WTC11 (cell line): ENCODE data around the gene LGALS12. TPM values are rescaled to one million over a fixed set of nuclear protein-coding genes. Genes with fewer than 3 reads are reported as not detected.

ENCODE experiments used
- ATAC-seq: fragments of 200-7000 bp; cut with Tn5 transposase; 2 replicates; pipeline ENCODE4 v1.10.0; 2021; ENCODE audit warnings: mild to moderate bottlenecking, moderate library complexity
- CTCF ChIA-PET: fragments of 300-600 bp; sonication (Branson Sonifier 250); formaldehyde crosslinking; loops from one replicate; lab custom pipeline; 2021; ENCODE audit warnings: antibody characterized with exemption; lab: Charles Lee
- POLR2A ChIA-PET: fragments of 350-600 bp; sonication (Branson Sonifier 250); formaldehyde crosslinking; loops from one replicate; lab custom pipeline; 2021; ENCODE audit warnings: antibody characterized with exemption; lab: Charles Lee
- DNase-seq: peaks from one replicate; pipeline ENCODE4 v3.0.0; 2021; ENCODE audit warnings: low spot score
- H3K27ac Mint-ChIP-seq: 2 replicates; pipeline ENCODE4 v1.8.0; 2021; ENCODE audit warnings: mixed read lengths
- H3K27me3 Mint-ChIP-seq: 2 replicates; pipeline ENCODE4 v1.8.0; 2021; ENCODE audit warnings: low read depth, mild to moderate bottlenecking, moderate library complexity, mixed read lengths
- H3K36me3 Mint-ChIP-seq: 2 replicates; pipeline ENCODE4 v1.8.0; 2021; ENCODE audit warnings: mixed read lengths
- H3K4me1 Mint-ChIP-seq: 2 replicates; pipeline ENCODE4 v1.8.0; 2022; ENCODE audit warnings: mixed read lengths
- H3K4me3 Mint-ChIP-seq: 2 replicates; pipeline ENCODE4 v1.8.0; 2021; ENCODE audit warnings: mild to moderate bottlenecking, moderate library complexity, mixed read lengths
- H3K9me3 Mint-ChIP-seq: 2 replicates; pipeline ENCODE4 v1.8.0; 2021; ENCODE audit warnings: mixed read lengths
- AR ChIP-seq: fragments of 250-450 bp; sonication (Bioruptor Pico); IDR thresholded peaks from 2 replicates; pipeline ENCODE4 v1.9.0; 2021; ENCODE audit warnings: mild to moderate bottlenecking
- ATF2 ChIP-seq: sonication (generic); formaldehyde crosslinking; IDR thresholded peaks from 2 replicates; pipeline ENCODE4 v1.8.1; 2022; ENCODE audit warnings: low read depth, missing genetic modification reagents, borderline replicate concordance
- CREB1 ChIP-seq: sonication (generic); formaldehyde crosslinking; IDR thresholded peaks from 2 replicates; pipeline ENCODE4 v1.8.0; 2023; ENCODE audit warnings: mild to moderate bottlenecking, missing genetic modification reagents
- CTCF ChIP-seq: fragments of 200-600 bp; IDR thresholded peaks from 2 replicates; pipeline ENCODE4 v1.8.0; 2022; ENCODE audit warnings: antibody characterized with exemption
- EMX1 ChIP-seq: fragments of 250-450 bp; sonication (Bioruptor Pico); IDR thresholded peaks from 2 replicates; pipeline ENCODE4 v1.8.0; 2021; ENCODE audit warnings: mild to moderate bottlenecking
- FOXP1 ChIP-seq: sonication (generic); formaldehyde crosslinking; IDR thresholded peaks from 2 replicates; pipeline ENCODE4 v1.8.0; 2022; ENCODE audit warnings: missing genetic modification reagents, mild to moderate bottlenecking, moderate library complexity, borderline replicate concordance
- FOXP4 ChIP-seq: sonication (generic); formaldehyde crosslinking; IDR thresholded peaks from 2 replicates; pipeline ENCODE4 v1.8.0; 2022; ENCODE audit warnings: mild to moderate bottlenecking, missing genetic modification reagents
- MLX ChIP-seq: sonication (generic); formaldehyde crosslinking; IDR thresholded peaks from 2 replicates; pipeline ENCODE4 v1.8.1; 2023; ENCODE audit warnings: mild to moderate bottlenecking, missing genetic modification reagents, moderate library complexity
- MXD4 ChIP-seq: fragments of 250-450 bp; sonication (Bioruptor Pico); IDR thresholded peaks from 2 replicates; pipeline ENCODE4 v1.8.0; 2021; ENCODE audit warnings: mild to moderate bottlenecking, moderate library complexity, borderline replicate concordance
- NR1H2 ChIP-seq: sonication (generic); formaldehyde crosslinking; IDR thresholded peaks from 2 replicates; pipeline ENCODE4 v1.9.0; 2021; ENCODE audit warnings: mild to moderate bottlenecking, moderate library complexity, missing genetic modification reagents
- NR3C1 ChIP-seq: sonication (generic); formaldehyde crosslinking; conservative IDR thresholded peaks from 2 replicates; pipeline ENCODE4 v1.8.1; 2023; ENCODE audit warnings: low read depth, mild to moderate bottlenecking, missing genetic modification reagents
- ZBTB21 ChIP-seq: sonication (generic); formaldehyde crosslinking; IDR thresholded peaks from 2 replicates; pipeline ENCODE4 v1.8.1; 2023; ENCODE audit warnings: mild to moderate bottlenecking, missing genetic modification reagents, borderline replicate concordance
- ZBTB43 ChIP-seq: sonication (generic); formaldehyde crosslinking; IDR thresholded peaks from 2 replicates; pipeline ENCODE4 v1.8.1; 2023; ENCODE audit warnings: mild to moderate bottlenecking, missing genetic modification reagents
- ZNF219 ChIP-seq: sonication (generic); formaldehyde crosslinking; IDR thresholded peaks from 2 replicates; pipeline ENCODE4 v1.8.0; 2023; ENCODE audit warnings: missing genetic modification reagents, mild to moderate bottlenecking, borderline replicate concordance
- ZNF232 ChIP-seq: sonication (generic); formaldehyde crosslinking; IDR thresholded peaks from 2 replicates; pipeline ENCODE4 v1.8.0; 2022; ENCODE audit warnings: mild to moderate bottlenecking, missing genetic modification reagents
- total RNA-seq: library from RNA; stranded (reverse); gene quantifications from 3 replicates; pipeline ENCODE4 v1.2.3, GENCODE V29; 2021

Gene LGALS12
- total RNA-seq, 1 experiment from 2014 or later, result 1.4 TPM

- DNase-seq (no peak), ATAC-seq (no peak)
- Mint-ChIP-seq H3K9me3 (peaks cover 28% of the 10 kb centered on the region), H3K36me3 (peaks cover 21% of the 10 kb centered on the region), H3K4me1 (peaks cover 38% of the 10 kb centered on the region), H3K4me3 (no peak overlapping the region), H3K27ac (no peak overlapping the region), H3K27me3 (peaks cover 18% of the 10 kb centered on the region)
- TF ChIP-seq ZBTB43 (CRISPR knock-in tag), result no peak
- no peak for TF ChIP-seq CREB1 (CRISPR knock-in tag)
- no peak for TF ChIP-seq CTCF
- no peak for TF ChIP-seq EMX1 (CRISPR knock-in tag)
- no peak for TF ChIP-seq FOXP1 (CRISPR knock-in tag)
- TF ChIP-seq FOXP4, result no peak
- no peak for TF ChIP-seq ZNF232 (CRISPR knock-in tag)
- no peak for TF ChIP-seq MLX (CRISPR knock-in tag)
- no peak for TF ChIP-seq MXD4
- TF ChIP-seq ATF2 (CRISPR knock-in tag), result no peak
- no peak for TF ChIP-seq ZNF219 (CRISPR knock-in tag)
- TF ChIP-seq NR1H2 (CRISPR knock-in tag), result no peak
- POLR2A ChIA-PET, result no interaction called here
- CTCF ChIA-PET, result interaction anchor here (0.6 to 0.7 kb wide), 2 partner anchors 13 to 609 kb away, joined by 3 to 4 read pairs; partner anchors contain the start of gene LGALS12
Observed at GRCh38 chr11:63493127-63493526, 12.8 kb upstream of the LGALS12 start.

- POLR2A ChIA-PET, result no interaction called here
- Mint-ChIP-seq H3K27me3 (peaks cover 25% of the 10 kb centered on the region), H3K9me3 (peaks cover 43% of the 10 kb centered on the region), H3K4me1 (peaks cover 23% of the 10 kb centered on the region), H3K27ac (no peak overlapping the region), H3K4me3 (no peak overlapping the region), H3K36me3 (peaks cover 30% of the 10 kb centered on the region)
- CTCF ChIA-PET, result interaction anchor here (1.1 to 1.4 kb wide), 2 partner anchors 13 to 217 kb away, joined by 3 to 7 read pairs; no protein-coding TSS in a partner anchor
- no peak for DNase-seq
- TF ChIP-seq NR3C1 (CRISPR knock-in tag), result no peak
- no peak for TF ChIP-seq AR
- no peak for TF ChIP-seq MXD4
- TF ChIP-seq ZBTB21 (CRISPR knock-in tag), result no peak
- TF ChIP-seq, all 79 proteins: peak for 0
- ATAC-seq, result no peak
Observed at GRCh38 chr11:63494975-63495374, 10.9 kb upstream of the LGALS12 start.
